Upper lobe of left lung (tissue), 4 donors: Measurements from ENCODE around the gene PDE4C.

Source experiments
- CTCF ChIP-seq, 6 experiments: fragments of 450-650 bp in 4 of 6; fragments of 200-600 bp in 2 of 6; sonication (generic) in 2 of 6; IDR thresholded peaks; one replicate each; pipeline ENCODE4 v1.5.1; 2016 to 2019; ENCODE audit warnings: antibody characterized with exemption in 6 of 6
- POLR2A ChIP-seq, 4 donors: fragments of 450-650 bp; IDR thresholded peaks; one replicate each; pipeline ENCODE4 v1.5.1; 2016 to 2017; ENCODE audit warnings: antibody characterized with exemption in 4 of 4, mild to moderate bottlenecking in 2 of 4

GRCh38 chr19:18183529-18183928 is 42.7 kb downstream of the PDE4C start:
- TF ChIP-seq CTCF (IDR thresholded peaks at IDR 0.05) (no peak), POLR2A (IDR thresholded peaks at IDR 0.05) (no peak)
